K562 (cell line): ENCODE measurements around the gene USP16. TPM values are rescaled to one million over a fixed set of nuclear protein-coding genes. Genes with fewer than 3 reads are reported as not detected.

ENCODE experiments used
- AFF1 ChIP-seq, 2 experiments: fragments of 450-650 bp; IDR thresholded peaks; 2 replicates each; pipeline ENCODE4 v1.6.1; 2018; ENCODE audit warnings: mild to moderate bottlenecking in 2 of 2, low read depth in 1 of 2; ENCODE audit not compliant: partially characterized antibody in 2 of 2
- CBX5 ChIP-seq: IDR thresholded peaks from 2 replicates; pipeline ENCODE4 v1.6.1; 2014; ENCODE audit warnings: low read depth, borderline replicate concordance
- CHD4 ChIP-seq: fragments of 200-600 bp; sonication (generic); IDR thresholded peaks from 3 replicates; pipeline ENCODE4 v1.6.1; 2012; ENCODE audit warnings: low read depth, mild to moderate bottlenecking, mixed read lengths, low read length, inconsistent platforms; ENCODE audit not compliant: insufficient read depth, insufficient replicate concordance, poor library complexity, severe bottlenecking
- ESRRA ChIP-seq: fragments of 450-650 bp; IDR thresholded peaks from 2 replicates; pipeline ENCODE4 v1.6.1; 2014; ENCODE audit warnings: low read depth, mild to moderate bottlenecking, moderate library complexity, borderline replicate concordance
- IRF1 ChIP-seq: sonication (generic); formaldehyde crosslinking; IDR thresholded peaks from 2 replicates; pipeline ENCODE4 v1.8.0; 2022; ENCODE audit warnings: missing genetic modification reagents, mild to moderate bottlenecking, borderline replicate concordance
- MEIS2 ChIP-seq: fragments of 450-650 bp; IDR thresholded peaks from 2 replicates; pipeline ENCODE4 v1.6.1; 2014; ENCODE audit warnings: mild to moderate bottlenecking; ENCODE audit not compliant: partially characterized antibody
- RBM25 ChIP-seq: fragments of 200-400 bp; formaldehyde crosslinking; IDR thresholded peaks from 2 replicates; pipeline ENCODE4 v1.6.1; 2018; ENCODE audit warnings: low read length, low read depth, moderate library complexity; ENCODE audit not compliant: severe bottlenecking
- REST ChIP-seq, 2 experiments: fragments of 450-650 bp; formaldehyde crosslinking in 1 of 2; IDR thresholded peaks; 2 replicates each; pipeline versions ENCODE4 v1.4.0 to v1.6.1; 2014 to 2020; ENCODE audit warnings: mild to moderate bottlenecking in 2 of 2, borderline replicate concordance in 1 of 2, low read depth in 1 of 2
- SMARCA4 ChIP-seq: fragments of 450-650 bp; IDR thresholded peaks from 2 replicates; pipeline ENCODE4 v1.6.1; 2016
- SMARCC2 ChIP-seq: fragments of 450-650 bp; IDR thresholded peaks from 2 replicates; pipeline ENCODE4 v1.6.1; 2017; ENCODE audit warnings: antibody characterized with exemption, moderate library complexity, mild to moderate bottlenecking, low read depth
- VEZF1 ChIP-seq: fragments of 200-800 bp; sonication (Bioruptor generic); IDR thresholded peaks from 2 replicates; pipeline ENCODE4 v1.6.1; 2017; ENCODE audit warnings: missing genetic modification characterization, missing compliant biosample characterization
- ZBED1 ChIP-seq: IDR thresholded peaks from 2 replicates; pipeline ENCODE4 v1.6.1; 2014
- ZNF134 ChIP-seq: fragments of 250-450 bp; sonication (Bioruptor Pico); conservative IDR thresholded peaks from 2 replicates; pipeline ENCODE4 v1.4.0; 2020
- polyA plus RNA-seq, 8 experiments: library from polyadenylated mRNA; depleted of rRNA in 4 of 8; stranded (reverse) in 5 of 8; unstranded in 3 of 8; fragments of >200 nt; fragmentation: Nextera tagmentation in 2 of 8; fragmentation: Illumina TruSeq in 1 of 8; extraction: Ambion mirVana in 2 of 8; extraction: Trizol in 1 of 8; gene quantifications; 2 replicates each; pipeline versions ENCODE4 v1.2.1 to v1.2.3, GENCODE V29; 2011 to 2014; ENCODE audit warnings: inconsistent platforms in 1 of 8, missing spikeins in 1 of 8
- total RNA-seq, 7 experiments: library from RNA; depleted of rRNA in 6 of 7; stranded (reverse); fragments of >200 nt in 6 of 7; fragmentation: Illumina TruSeq in 2 of 7; extraction: Trizol in 2 of 7; gene quantifications; 2 replicates each; pipeline versions ENCODE4 v1.2.1 to v1.2.3, GENCODE V29; 2011 to 2021; ENCODE audit warnings: low replicate concordance in 1 of 7

The USP16 gene
- total and polyA plus RNA-seq, 9 of the 15 experiments (the other 6 are each of a cell fraction or from before 2014, with no cell fraction given), result 38.4 to 90.9 (median 62.8) TPM

- TF ChIP-seq AFF1 (IDR thresholded peaks at IDR 0.05; ENCODE audit: low read depth in 1 of 2, partially characterized antibody in 2 of 2), result no peak
- TF ChIP-seq IRF1 (CRISPR knock-in tag), result no peak
- TF ChIP-seq SMARCC2, result no peak
- no peak for TF ChIP-seq RBM25
- TF ChIP-seq CBX5, result no peak
- peak; percentile 40 for TF ChIP-seq MEIS2
- TF ChIP-seq REST (IDR thresholded peaks at IDR 0.05; ENCODE audit: borderline replicate concordance), result peak; percentile 31; the same call in 1 of the 2 replicates
- TF ChIP-seq REST (CRISPR knock-in tag; IDR thresholded peaks at IDR 0.05; ENCODE audit: low read depth), result no peak
- no peak for TF ChIP-seq ZNF134
- TF ChIP-seq VEZF1, result peak; percentile 15; the same call in 1 of the 2 replicates
- TF ChIP-seq ZBED1, result no peak
- no peak for TF ChIP-seq CHD4
- TF ChIP-seq SMARCA4, result no peak; the same call in 1 of the 2 replicates
- no peak for TF ChIP-seq ESRRA
Measured at GRCh38 chr21:29018540-29018939, 5.9 kb upstream of the USP16 start (continued).
